HEK293 (cell line): ENCODE data around the gene IFNAR1.

Experiments used
- CTCF ChIA-PET: fragments of 350-600 bp; formaldehyde crosslinking; extraction: SDS; loops from one replicate; lab custom pipeline; 2021; ENCODE audit warnings: antibody characterized with exemption; lab: Yijun Ruan, JAX
- POLR2A ChIA-PET: fragments of 300-600 bp; formaldehyde crosslinking; extraction: SDS; loops from one replicate; lab custom pipeline; 2020; ENCODE audit warnings: antibody characterized with exemption, inconsistent platforms; lab: Yijun Ruan, JAX
- H3K27ac ChIP-seq: fragments of 200-500 bp; sonication (Bioruptor generic); 2 replicates; pipeline ENCODE4 v1.5.1; 2014; ENCODE audit warnings: low read depth, low read length, control low read depth, inconsistent platforms; ENCODE audit errors: extremely low read depth
- H3K36me3 ChIP-seq, 2 experiments: fragments of 200-500 bp in 1 of 2; sonication (Bioruptor generic) in 1 of 2; 1 replicate in 1 of 2; 2 replicates in 1 of 2; pipeline ENCODE4 v1.5.1; 2014 to 2017; ENCODE audit warnings: inconsistent platforms in 2 of 2, low read length in 2 of 2; ENCODE audit not compliant: control insufficient read depth in 2 of 2, insufficient read depth in 1 of 2
- H3K4me1 ChIP-seq: fragments of 200-500 bp; sonication (Bioruptor generic); 2 replicates; pipeline ENCODE4 v1.5.1; 2014; ENCODE audit warnings: mild to moderate bottlenecking, low read length, inconsistent platforms; ENCODE audit not compliant: control insufficient read depth, insufficient read depth
- H3K4me3 ChIP-seq: 2 replicates; pipeline ENCODE4 v1.5.1; 2011; ENCODE audit warnings: low read depth, mild to moderate bottlenecking, control low read depth, low read length, moderate library complexity
- H3K9me3 ChIP-seq: fragments of 200-500 bp; sonication (Bioruptor generic); 2 replicates; pipeline ENCODE4 v1.5.1; 2014; ENCODE audit warnings: low read depth, low read length, inconsistent platforms; ENCODE audit not compliant: control insufficient read depth, insufficient read depth
- GFI1B ChIP-seq: fragments of 450-650 bp; formaldehyde crosslinking; IDR thresholded peaks from 2 replicates; pipeline ENCODE4 v1.5.1; 2016; ENCODE audit warnings: missing biosample characterization, missing genetic modification characterization
- HOXA7 ChIP-seq: sonication (generic); formaldehyde crosslinking; IDR thresholded peaks from 2 replicates; pipeline ENCODE4 v1.8.1; 2022; ENCODE audit warnings: missing genetic modification reagents, borderline replicate concordance
- KLF9 ChIP-seq: fragments of 450-650 bp; formaldehyde crosslinking; IDR thresholded peaks from 2 replicates; pipeline ENCODE4 v1.5.1; 2016; ENCODE audit warnings: missing biosample characterization, missing genetic modification characterization, low read depth
- PRDM1 ChIP-seq: fragments of 450-650 bp; formaldehyde crosslinking; IDR thresholded peaks from 2 replicates; pipeline ENCODE4; 2016; ENCODE audit warnings: missing biosample characterization, missing genetic modification characterization
- SCRT1 ChIP-seq: fragments of 450-650 bp; formaldehyde crosslinking; IDR thresholded peaks from 2 replicates; pipeline ENCODE4 v1.5.1; 2016; ENCODE audit warnings: missing biosample characterization, missing genetic modification characterization, borderline replicate concordance
- SP7 ChIP-seq: fragments of 450-650 bp; formaldehyde crosslinking; IDR thresholded peaks from 2 replicates; pipeline ENCODE4 v1.5.1; 2016; ENCODE audit warnings: missing biosample characterization, missing genetic modification characterization
- ZNF112 ChIP-seq: fragments of 450-650 bp; formaldehyde crosslinking; IDR thresholded peaks from 2 replicates; pipeline ENCODE4 v1.5.0; 2017; ENCODE audit warnings: missing biosample characterization, missing genetic modification characterization
- ZNF140 ChIP-seq: fragments of 450-650 bp; formaldehyde crosslinking; IDR thresholded peaks from 2 replicates; pipeline ENCODE4 v1.5.1; 2016; ENCODE audit warnings: missing biosample characterization, missing genetic modification characterization
- ZNF202 ChIP-seq: fragments of 450-650 bp; formaldehyde crosslinking; IDR thresholded peaks from 2 replicates; pipeline ENCODE4 v1.5.1; 2016; ENCODE audit warnings: missing biosample characterization, missing genetic modification characterization, borderline replicate concordance
- ZNF266 ChIP-seq: fragments of 450-650 bp; formaldehyde crosslinking; IDR thresholded peaks from 2 replicates; pipeline ENCODE4 v1.5.1; 2016; ENCODE audit warnings: missing biosample characterization, missing genetic modification characterization, low read depth
- ZNF292 ChIP-seq: fragments of 450-650 bp; formaldehyde crosslinking; IDR thresholded peaks from 2 replicates; pipeline ENCODE4 v1.5.1; 2016; ENCODE audit warnings: low read depth, missing biosample characterization, missing genetic modification characterization, borderline replicate concordance
- ZNF335 ChIP-seq: fragments of 450-650 bp; formaldehyde crosslinking; conservative IDR thresholded peaks from 2 replicates; pipeline ENCODE4 v1.5.1; 2016; ENCODE audit warnings: missing biosample characterization, missing genetic modification characterization
- ZNF433 ChIP-seq: fragments of 450-650 bp; formaldehyde crosslinking; IDR thresholded peaks from 2 replicates; pipeline ENCODE4 v1.5.1; 2016; ENCODE audit warnings: missing biosample characterization, missing genetic modification characterization, low read depth
- ZNF514 ChIP-seq: fragments of 450-650 bp; formaldehyde crosslinking; IDR thresholded peaks from 2 replicates; pipeline ENCODE4 v1.5.1; 2016; ENCODE audit warnings: missing biosample characterization, missing genetic modification characterization
- ZNF521 ChIP-seq: fragments of 450-650 bp; formaldehyde crosslinking; IDR thresholded peaks from 2 replicates; pipeline ENCODE4 v1.5.1; 2017; ENCODE audit warnings: missing biosample characterization, mild to moderate bottlenecking, missing genetic modification characterization
- ZNF561 ChIP-seq: fragments of 450-650 bp; IDR thresholded peaks from 2 replicates; pipeline ENCODE4 v1.5.1; 2018; ENCODE audit warnings: missing biosample characterization, missing genetic modification characterization, borderline replicate concordance
- ZNF585B ChIP-seq: fragments of 450-650 bp; formaldehyde crosslinking; IDR thresholded peaks from 2 replicates; pipeline ENCODE4 v1.5.1; 2016; ENCODE audit warnings: missing biosample characterization, missing genetic modification characterization
- ZNF596 ChIP-seq: fragments of 450-650 bp; IDR thresholded peaks from 2 replicates; pipeline ENCODE4 v1.5.0; 2018; ENCODE audit warnings: missing biosample characterization, mild to moderate bottlenecking, missing genetic modification characterization, moderate library complexity
- ZNF670 ChIP-seq: fragments of 450-650 bp; formaldehyde crosslinking; IDR thresholded peaks from 2 replicates; pipeline ENCODE4 v1.5.1; 2016; ENCODE audit warnings: missing biosample characterization, missing genetic modification characterization, low read depth
- TF ChIP-seq, protein P1 (sequence below): fragments of 450-650 bp; formaldehyde crosslinking; IDR thresholded peaks from 2 replicates; pipeline ENCODE4 v1.5.1; 2016; ENCODE audit warnings: missing biosample characterization, missing genetic modification characterization
- TF ChIP-seq, protein P2 (sequence below): fragments of 450-650 bp; formaldehyde crosslinking; conservative IDR thresholded peaks from 2 replicates; pipeline ENCODE4 v1.5.1; 2016; ENCODE audit warnings: low read depth, missing biosample characterization, missing genetic modification characterization
- TF ChIP-seq, protein P3 (sequence below): fragments of 450-650 bp; IDR thresholded peaks from 2 replicates; pipeline ENCODE4 v1.5.1; 2018; ENCODE audit warnings: missing biosample characterization, missing genetic modification characterization
- TF ChIP-seq, protein P4 (sequence below): fragments of 450-650 bp; formaldehyde crosslinking; IDR thresholded peaks from 2 replicates; pipeline ENCODE4 v1.5.1; 2016; ENCODE audit warnings: missing biosample characterization, missing genetic modification characterization, low read depth

The IFNAR1 gene

DNA sequence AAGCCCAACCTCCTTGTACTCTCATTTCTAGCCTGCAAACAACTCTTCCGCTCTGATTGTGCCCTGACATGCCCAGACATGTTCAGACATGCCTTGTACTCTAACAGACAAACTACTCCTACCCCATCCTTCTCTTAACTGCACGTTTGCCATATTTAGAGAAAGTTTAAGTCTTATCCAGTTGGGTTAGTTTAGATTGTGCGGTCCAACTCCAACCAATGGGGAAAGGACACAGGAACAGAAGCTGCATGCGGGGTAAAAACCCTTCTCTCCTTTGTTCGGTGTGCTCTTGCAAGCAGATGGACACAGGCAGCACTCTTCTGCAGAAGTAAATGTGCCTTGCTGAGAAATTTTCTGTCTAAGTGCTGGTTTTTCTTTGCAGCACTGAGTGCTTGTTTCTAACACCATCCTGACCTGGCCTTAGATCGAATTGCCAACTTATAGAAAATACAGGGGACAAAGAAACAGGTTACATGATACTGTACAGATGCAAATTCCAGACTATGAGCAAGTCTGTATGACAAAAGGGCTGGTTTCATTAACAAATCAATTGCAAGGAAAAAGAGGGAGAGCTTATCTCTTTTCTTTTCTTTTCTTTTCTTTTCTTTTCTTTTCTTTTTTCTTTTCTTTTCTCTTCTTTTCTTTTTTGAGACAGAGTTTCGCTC is 42.7 kb downstream of the IFNAR1 start (continued):
- TF ChIP-seq ZNF585B (tag by site-specific recombination) = peak; percentile 19; the same call in 1 of the 2 replicates
- no peak for TF ChIP-seq ZNF433 (tag by site-specific recombination)
- TF ChIP-seq, protein P1, sequence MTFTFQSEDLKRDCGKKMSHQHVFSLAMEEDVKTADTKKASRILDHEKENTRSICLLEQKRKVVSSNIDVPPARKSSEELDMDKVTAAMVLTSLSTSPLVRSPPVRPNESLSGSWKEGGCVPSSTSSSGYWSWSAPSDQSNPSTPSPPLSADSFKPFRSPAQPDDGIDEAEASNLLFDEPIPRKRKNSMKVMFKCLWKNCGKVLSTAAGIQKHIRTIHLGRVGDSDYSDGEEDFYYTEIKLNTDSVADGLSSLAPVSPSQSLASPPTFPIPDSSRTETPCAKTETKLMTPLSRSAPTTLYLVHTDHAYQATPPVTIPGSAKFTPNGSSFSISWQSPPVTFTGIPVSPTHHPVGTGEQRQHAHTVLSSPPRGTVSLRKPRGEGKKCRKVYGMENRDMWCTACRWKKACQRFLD (tag by site-specific recombination) = no peak
- TF ChIP-seq ZNF335 (tag by site-specific recombination) = no peak
- peak; percentile 99 for TF ChIP-seq ZNF561
- TF ChIP-seq SP7 (tag by site-specific recombination) = no peak
- peak; percentile 79 for TF ChIP-seq ZNF140 (tag by site-specific recombination)
- no peak for TF ChIP-seq ZNF514 (tag by site-specific recombination)
- TF ChIP-seq, protein P2, sequence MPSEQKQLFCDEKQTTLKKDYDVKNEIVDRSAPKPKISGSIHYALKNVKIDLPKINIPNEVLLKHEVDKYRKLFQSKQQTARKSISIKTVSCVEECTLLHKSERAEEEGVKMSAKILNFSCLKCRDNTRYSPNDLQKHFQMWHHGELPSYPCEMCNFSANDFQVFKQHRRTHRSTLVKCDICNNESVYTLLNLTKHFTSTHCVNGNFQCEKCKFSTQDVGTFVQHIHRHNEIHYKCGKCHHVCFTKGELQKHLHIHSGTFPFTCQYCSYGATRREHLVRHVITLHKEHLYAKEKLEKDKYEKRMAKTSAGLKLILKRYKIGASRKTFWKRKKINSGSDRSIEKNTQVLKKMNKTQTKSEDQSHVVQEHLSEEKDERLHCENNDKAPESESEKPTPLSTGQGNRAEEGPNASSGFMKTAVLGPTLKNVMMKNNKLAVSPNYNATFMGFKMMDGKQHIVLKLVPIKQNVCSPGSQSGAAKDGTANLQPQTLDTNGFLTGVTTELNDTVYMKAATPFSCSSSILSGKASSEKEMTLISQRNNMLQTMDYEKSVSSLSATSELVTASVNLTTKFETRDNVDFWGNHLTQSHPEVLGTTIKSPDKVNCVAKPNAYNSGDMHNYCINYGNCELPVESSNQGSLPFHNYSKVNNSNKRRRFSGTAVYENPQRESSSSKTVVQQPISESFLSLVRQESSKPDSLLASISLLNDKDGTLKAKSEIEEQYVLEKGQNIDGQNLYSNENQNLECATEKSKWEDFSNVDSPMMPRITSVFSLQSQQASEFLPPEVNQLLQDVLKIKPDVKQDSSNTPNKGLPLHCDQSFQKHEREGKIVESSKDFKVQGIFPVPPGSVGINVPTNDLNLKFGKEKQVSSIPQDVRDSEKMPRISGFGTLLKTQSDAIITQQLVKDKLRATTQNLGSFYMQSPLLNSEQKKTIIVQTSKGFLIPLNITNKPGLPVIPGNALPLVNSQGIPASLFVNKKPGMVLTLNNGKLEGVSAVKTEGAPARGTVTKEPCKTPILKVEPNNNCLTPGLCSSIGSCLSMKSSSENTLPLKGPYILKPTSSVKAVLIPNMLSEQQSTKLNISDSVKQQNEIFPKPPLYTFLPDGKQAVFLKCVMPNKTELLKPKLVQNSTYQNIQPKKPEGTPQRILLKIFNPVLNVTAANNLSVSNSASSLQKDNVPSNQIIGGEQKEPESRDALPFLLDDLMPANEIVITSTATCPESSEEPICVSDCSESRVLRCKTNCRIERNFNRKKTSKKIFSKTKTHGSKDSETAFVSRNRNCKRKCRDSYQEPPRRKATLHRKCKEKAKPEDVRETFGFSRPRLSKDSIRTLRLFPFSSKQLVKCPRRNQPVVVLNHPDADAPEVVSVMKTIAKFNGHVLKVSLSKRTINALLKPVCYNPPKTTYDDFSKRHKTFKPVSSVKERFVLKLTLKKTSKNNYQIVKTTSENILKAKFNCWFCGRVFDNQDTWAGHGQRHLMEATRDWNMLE = peak; percentile 37; the same call in 1 of the 2 replicates
- no peak for TF ChIP-seq HOXA7 (CRISPR knock-in tag)
- TF ChIP-seq, protein P3, sequence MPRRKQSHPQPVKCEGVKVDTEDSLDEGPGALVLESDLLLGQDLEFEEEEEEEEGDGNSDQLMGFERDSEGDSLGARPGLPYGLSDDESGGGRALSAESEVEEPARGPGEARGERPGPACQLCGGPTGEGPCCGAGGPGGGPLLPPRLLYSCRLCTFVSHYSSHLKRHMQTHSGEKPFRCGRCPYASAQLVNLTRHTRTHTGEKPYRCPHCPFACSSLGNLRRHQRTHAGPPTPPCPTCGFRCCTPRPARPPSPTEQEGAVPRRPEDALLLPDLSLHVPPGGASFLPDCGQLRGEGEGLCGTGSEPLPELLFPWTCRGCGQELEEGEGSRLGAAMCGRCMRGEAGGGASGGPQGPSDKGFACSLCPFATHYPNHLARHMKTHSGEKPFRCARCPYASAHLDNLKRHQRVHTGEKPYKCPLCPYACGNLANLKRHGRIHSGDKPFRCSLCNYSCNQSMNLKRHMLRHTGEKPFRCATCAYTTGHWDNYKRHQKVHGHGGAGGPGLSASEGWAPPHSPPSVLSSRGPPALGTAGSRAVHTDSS (tag by site-specific recombination) = no peak

DNA sequence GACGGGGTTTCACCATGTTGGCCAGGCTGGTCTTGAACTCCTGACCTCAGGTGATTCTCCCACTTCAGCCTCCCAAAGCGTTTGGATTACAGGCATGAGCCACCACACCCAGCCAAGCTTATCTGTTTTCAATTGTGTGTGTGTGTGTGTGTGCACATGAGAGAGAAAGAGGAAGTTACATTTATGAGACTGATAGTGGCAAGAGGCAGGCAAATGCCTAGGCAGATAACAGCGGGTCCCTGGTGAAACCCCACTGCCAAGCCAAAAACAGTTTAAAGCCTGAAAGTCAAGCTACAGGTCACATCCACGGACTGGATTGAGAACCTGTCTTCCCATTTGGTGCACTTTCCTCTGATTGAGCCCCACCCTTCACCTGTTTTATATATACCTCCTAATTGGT is 43.4 kb downstream of the IFNAR1 start:
- ChIA-PET POLR2A (no interaction called here), CTCF (interaction anchor here (0.5 to 1.0 kb wide), 2 partner anchors 11 to 234 kb away, joined by 3 read pairs; no protein-coding TSS in a partner anchor)
- no peaks in the 10 kb centered on the region for H3K9me3 ChIP-seq
- H3K4me3 ChIP-seq = no peak overlapping the region
- TF ChIP-seq ZNF112 (no peak), ZNF596 (tag by site-specific recombination) (no peak), ZNF292 (tag by site-specific recombination) (no peak), ZNF202 (tag by site-specific recombination) (no peak), ZNF670 (tag by site-specific recombination) (no peak), KLF9 (no peak), PRDM1 (no peak; the same call in 1 of the 2 replicates), GFI1B (no peak), ZNF521 (tag by site-specific recombination) (no peak), SCRT1 (tag by site-specific recombination) (no peak), ZNF266 (tag by site-specific recombination) (no peak), ZNF335 (tag by site-specific recombination) (no peak)
- TF ChIP-seq, protein P4, sequence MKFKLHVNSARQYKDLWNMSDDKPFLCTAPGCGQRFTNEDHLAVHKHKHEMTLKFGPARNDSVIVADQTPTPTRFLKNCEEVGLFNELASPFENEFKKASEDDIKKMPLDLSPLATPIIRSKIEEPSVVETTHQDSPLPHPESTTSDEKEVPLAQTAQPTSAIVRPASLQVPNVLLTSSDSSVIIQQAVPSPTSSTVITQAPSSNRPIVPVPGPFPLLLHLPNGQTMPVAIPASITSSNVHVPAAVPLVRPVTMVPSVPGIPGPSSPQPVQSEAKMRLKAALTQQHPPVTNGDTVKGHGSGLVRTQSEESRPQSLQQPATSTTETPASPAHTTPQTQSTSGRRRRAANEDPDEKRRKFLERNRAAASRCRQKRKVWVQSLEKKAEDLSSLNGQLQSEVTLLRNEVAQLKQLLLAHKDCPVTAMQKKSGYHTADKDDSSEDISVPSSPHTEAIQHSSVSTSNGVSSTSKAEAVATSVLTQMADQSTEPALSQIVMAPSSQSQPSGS = no peak
- H3K4me1 ChIP-seq = no peaks in the 10 kb centered on the region
- H3K27ac ChIP-seq = no peak overlapping the region
- no peaks in the 10 kb centered on the region for H3K36me3 ChIP-seq
